Raji (cell line): Measurements from ENCODE around the gene ENHO.

Experiments used
- POLR2A ChIP-seq: IDR thresholded peaks from 2 replicates; pipeline ENCODE4 v1.6.1; 2011; ENCODE audit warnings: low read depth, low read length, control low read depth; ENCODE audit not compliant: insufficient read depth

ENHO gene

GRCh38 chr9:34550016-34550680, 27.4 kb upstream of the ENHO start:
- TF ChIP-seq POLR2A: no peak

GRCh38 chr9:34549407-34549732, 26.6 kb upstream of the ENHO start:
- no peak for TF ChIP-seq POLR2A

- TF ChIP-seq POLR2A: no peak
Observed at GRCh38 chr9:34547960-34548611, 25.3 kb upstream of the ENHO start.

- TF ChIP-seq POLR2A: no peak
Observed at GRCh38 chr9:34546834-34547827, 24.3 kb upstream of the ENHO start.

DNA sequence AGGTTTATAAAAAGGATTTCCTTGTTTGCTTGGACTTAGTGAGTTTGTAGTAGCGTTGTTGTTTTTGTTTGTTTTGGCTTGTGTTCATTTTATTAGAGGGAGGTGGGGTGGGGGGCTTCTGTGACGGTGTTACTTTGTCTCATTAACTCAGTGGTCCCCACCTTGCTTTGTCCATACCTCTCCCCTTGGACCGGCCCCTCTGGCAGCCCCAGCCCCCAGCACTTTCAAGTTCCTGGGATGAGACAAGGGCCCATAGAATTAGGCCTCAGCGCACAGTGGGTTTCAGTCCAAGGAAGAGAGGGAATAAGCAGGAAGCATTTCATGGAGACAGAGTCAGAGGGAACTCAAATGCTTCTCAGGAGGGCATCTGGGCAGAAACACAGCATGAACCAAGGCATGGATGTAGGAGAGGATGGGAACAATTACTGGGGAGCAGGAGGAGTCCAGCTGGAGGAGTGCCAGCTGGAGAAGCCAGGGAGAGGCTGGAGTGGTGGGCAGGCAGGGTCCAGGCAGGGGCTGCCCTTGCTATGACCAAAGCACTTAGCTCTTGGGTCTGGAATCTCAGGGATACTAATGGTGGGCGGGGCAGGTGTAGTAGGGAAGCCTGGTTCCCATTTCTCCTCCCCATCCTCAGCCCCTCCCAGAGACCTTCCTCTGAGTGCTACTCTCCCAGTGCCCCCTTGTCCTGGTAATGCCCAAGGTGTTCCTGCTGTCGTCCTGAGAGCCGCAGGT, 23.5 kb upstream of the ENHO start:
- TF ChIP-seq POLR2A: no peak

- no peak for TF ChIP-seq POLR2A
Observed at GRCh38 chr9:34545497-34545896, 22.7 kb upstream of the ENHO start.

- TF ChIP-seq POLR2A: no peak
Observed at GRCh38 chr9:34544035-34544434, 21.2 kb upstream of the ENHO start.

DNA sequence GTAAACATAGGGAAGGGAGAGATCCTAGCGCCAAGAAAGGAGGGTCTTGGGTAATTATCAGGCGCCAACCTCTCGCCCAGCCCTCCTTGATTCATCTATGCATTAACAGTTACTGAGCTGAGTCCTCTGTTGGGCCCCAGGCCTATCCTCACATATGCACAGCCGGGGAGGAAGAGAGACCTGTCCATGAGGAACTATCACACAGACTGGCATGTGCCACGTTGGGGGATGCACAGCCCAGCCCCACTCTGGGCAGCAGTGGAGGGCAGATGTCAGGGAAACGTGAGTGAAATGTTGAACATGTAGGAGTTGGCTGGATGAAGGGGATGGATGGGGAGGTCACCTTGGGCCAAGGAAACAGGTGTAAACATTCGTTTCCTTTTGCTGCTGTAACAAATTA, 18.8 kb upstream of the ENHO start:
- TF ChIP-seq POLR2A: no peak

- no peak for TF ChIP-seq POLR2A
Observed at GRCh38 chr9:34540827-34541226, 18.0 kb upstream of the ENHO start.

DNA sequence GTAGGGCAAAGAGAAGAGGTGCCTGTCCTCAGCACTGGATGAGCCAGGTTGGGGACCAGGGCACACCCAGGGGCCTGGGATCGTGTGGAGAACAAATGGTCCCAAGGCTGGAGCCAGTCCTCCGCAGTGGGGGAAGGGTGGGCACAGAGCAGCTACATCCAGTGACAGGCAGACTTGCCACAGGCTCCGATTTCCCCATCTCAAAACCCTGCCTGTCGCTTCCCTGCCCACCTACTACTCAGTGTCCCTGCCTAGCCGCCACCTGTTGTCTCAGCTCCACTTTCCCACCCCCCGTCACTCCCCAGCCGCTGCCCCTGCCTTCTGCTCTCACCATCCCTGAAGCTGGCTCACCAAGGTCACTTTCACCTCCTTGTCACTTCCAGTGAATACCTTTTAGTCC, 13.9 kb upstream of the ENHO start:
- TF ChIP-seq POLR2A: no peak

GRCh38 chr9:34526026-34526425, 3.2 kb upstream of the ENHO start:
- TF ChIP-seq POLR2A: no peak

- no peak for TF ChIP-seq POLR2A
Observed at GRCh38 chr9:34524349-34524748, 1.6 kb upstream of the ENHO start.

- TF ChIP-seq POLR2A: no peak
Observed at GRCh38 chr9:34522091-34522887, 501 bp downstream of the ENHO start.

- TF ChIP-seq POLR2A: no peak
Observed at GRCh38 chr9:34521406-34522045, 1.3 kb downstream of the ENHO start.
